ENCODE results near the gene FES.
"Not testable (repeated sequence)": the region's sequence is repeated elsewhere in the genome, so short reads cannot be mapped to it uniquely, and the experiment has no call there.

Gene FES

GRCh38 chr15:90901175-90902039 lies 17.1 kb downstream of the FES start:
- Mint-ChIP-seq H3K27ac (peak overlapping the region; percentile 85), H3K4me3 (peak overlapping the region; percentile 83), H3K36me3 (peaks cover 10% of the 10 kb centered on the region), H3K4me1 (peaks cover 28% of the 10 kb centered on the region), H3K9me3 (no peaks in the 10 kb centered on the region), H3K27me3 (no peaks in the 10 kb centered on the region)
- DNase-seq (ENCODE audit: low spot score in 2 of 2), result no peak
- ATAC-seq (ENCODE audit: low read depth), result no peak

- H3K27ac Mint-ChIP-seq, result peak overlapping the region; percentile 85
- peaks cover 20% of the 10 kb centered on the region for H3K4me1 Mint-ChIP-seq
- peaks cover 15% of the 10 kb centered on the region for H3K36me3 Mint-ChIP-seq
- DNase-seq (ENCODE audit: low spot score in 2 of 2) (peak; percentile 64 to 71), ATAC-seq (ENCODE audit: low read depth) (peak; percentile 72)
- peak overlapping the region; percentile 83 for H3K4me3 Mint-ChIP-seq
- no peaks in the 10 kb centered on the region for H3K9me3 Mint-ChIP-seq
- no peaks in the 10 kb centered on the region for H3K27me3 Mint-ChIP-seq
Measured at GRCh38 chr15:90902040-90902839, 17.9 kb downstream of the FES start.

- peaks cover 16% of the 10 kb centered on the region for H3K4me1 Mint-ChIP-seq
Measured at GRCh38 chr15:90902840-90903732, 18.8 kb downstream of the FES start, which contains the start of gene MAN2A2. Gene MAN2A2, plus strand, starts transcription at chr15:90903302. Its CDS starts 906 bp downstream, at chr15:90904208.

GRCh38 chr15:90903733-90904536 lies 19.6 kb downstream of the FES start:
- DNase-seq (ENCODE audit: low spot score in 2 of 2) (no peak), ATAC-seq (ENCODE audit: low read depth) (no peak)
- H3K27me3 Mint-ChIP-seq, result no peaks in the 10 kb centered on the region
- H3K36me3 Mint-ChIP-seq, result peaks cover 16% of the 10 kb centered on the region
- peak overlapping the region; percentile 96 for H3K4me3 Mint-ChIP-seq
- no peaks in the 10 kb centered on the region for H3K9me3 Mint-ChIP-seq
- peaks cover 16% of the 10 kb centered on the region for H3K4me1 Mint-ChIP-seq
- H3K27ac Mint-ChIP-seq, result peak overlapping the region; percentile 82

More at GRCh38 chr15:90902840-90903732, 18.8 kb downstream of the FES start, which contains the start of gene MAN2A2:
- no peaks in the 10 kb centered on the region for H3K9me3 Mint-ChIP-seq
- H3K27me3 Mint-ChIP-seq, result no peaks in the 10 kb centered on the region
- ATAC-seq (ENCODE audit: low read depth), result peak; percentile 56
- H3K4me3 Mint-ChIP-seq, result peak within 1 kb of the TSS; percentile 96
- H3K36me3 Mint-ChIP-seq, result peaks cover 16% of the 10 kb centered on the region
- peak within 1 kb of the TSS; percentile 85 for H3K27ac Mint-ChIP-seq
- peak; percentile 36 to 60 for DNase-seq (ENCODE audit: low spot score in 2 of 2)

GRCh38 chr15:90904746-90905145 lies 20.4 kb downstream of the FES start:
- no peak overlapping the region for H3K4me3 Mint-ChIP-seq
- H3K4me1 Mint-ChIP-seq, result peaks cover 16% of the 10 kb centered on the region
- ATAC-seq (ENCODE audit: low read depth) (no peak), DNase-seq (ENCODE audit: low spot score in 2 of 2) (no peak)
- no peaks in the 10 kb centered on the region for H3K27me3 Mint-ChIP-seq
- no peaks in the 10 kb centered on the region for H3K9me3 Mint-ChIP-seq
- H3K27ac Mint-ChIP-seq, result no peak overlapping the region
- H3K36me3 Mint-ChIP-seq, result peaks cover 18% of the 10 kb centered on the region

- H3K4me3 Mint-ChIP-seq, result no peak overlapping the region
- H3K27ac Mint-ChIP-seq, result no peak overlapping the region
- peaks cover 25% of the 10 kb centered on the region for H3K36me3 Mint-ChIP-seq
Measured at GRCh38 chr15:90905306-90906180, 21.2 kb downstream of the FES start.

GRCh38 chr15:90906181-90906849 lies 22.0 kb downstream of the FES start:
- DNase-seq (ENCODE audit: low spot score in 2 of 2), result no peak
- ATAC-seq (ENCODE audit: low read depth), result no peak
- Mint-ChIP-seq H3K9me3 (no peaks in the 10 kb centered on the region), H3K4me3 (no peak overlapping the region), H3K36me3 (peaks cover 28% of the 10 kb centered on the region), H3K4me1 (peaks cover 10% of the 10 kb centered on the region), H3K27ac (no peak overlapping the region), H3K27me3 (no peaks in the 10 kb centered on the region)

More at GRCh38 chr15:90905306-90906180, 21.2 kb downstream of the FES start:
- peaks cover 14% of the 10 kb centered on the region for H3K4me1 Mint-ChIP-seq
- H3K27me3 Mint-ChIP-seq, result no peaks in the 10 kb centered on the region
- no peak for ATAC-seq (ENCODE audit: low read depth)
- H3K9me3 Mint-ChIP-seq, result no peaks in the 10 kb centered on the region
- DNase-seq (ENCODE audit: low spot score in 2 of 2), result no peak

GRCh38 chr15:90907051-90907660 lies 22.9 kb downstream of the FES start:
- peaks cover 4% of the 10 kb centered on the region for H3K4me1 Mint-ChIP-seq
- ATAC-seq (ENCODE audit: low read depth) (no peak), DNase-seq (ENCODE audit: low spot score in 2 of 2) (no peak)
- peaks cover 28% of the 10 kb centered on the region for H3K36me3 Mint-ChIP-seq
- H3K27me3 Mint-ChIP-seq, result no peaks in the 10 kb centered on the region
- no peak overlapping the region for H3K27ac Mint-ChIP-seq
- no peak overlapping the region for H3K4me3 Mint-ChIP-seq
- H3K9me3 Mint-ChIP-seq, result no peaks in the 10 kb centered on the region

GRCh38 chr15:90907838-90908507 lies 23.7 kb downstream of the FES start:
- DNase-seq (ENCODE audit: low spot score in 2 of 2) (no peak), ATAC-seq (ENCODE audit: low read depth) (no peak)
- Mint-ChIP-seq H3K36me3 (peaks cover 28% of the 10 kb centered on the region), H3K27ac (no peak overlapping the region), H3K4me3 (no peak overlapping the region), H3K27me3 (no peaks in the 10 kb centered on the region), H3K4me1 (peaks cover 4% of the 10 kb centered on the region), H3K9me3 (no peaks in the 10 kb centered on the region)

- not testable (repeated sequence) for H3K27ac Mint-ChIP-seq; H3K27me3 Mint-ChIP-seq; H3K4me1 Mint-ChIP-seq; ATAC-seq (ENCODE audit: low read depth); H3K9me3 Mint-ChIP-seq; DNase-seq (ENCODE audit: low spot score in 2 of 2); H3K4me3 Mint-ChIP-seq
- H3K36me3 Mint-ChIP-seq, result peaks cover 32% of the 10 kb centered on the region
Measured at GRCh38 chr15:90909449-90909848, 25.1 kb downstream of the FES start.

- Mint-ChIP-seq H3K4me1 (no peaks in the 10 kb centered on the region), H3K27ac (no peak overlapping the region), H3K4me3 (no peak overlapping the region), H3K9me3 (no peaks in the 10 kb centered on the region), H3K36me3 (peaks cover 32% of the 10 kb centered on the region), H3K27me3 (no peaks in the 10 kb centered on the region)
- ATAC-seq (ENCODE audit: low read depth) (no peak), DNase-seq (ENCODE audit: low spot score in 2 of 2) (no peak)
Measured at GRCh38 chr15:90909976-90910375, 25.7 kb downstream of the FES start.
